Skeletal muscle satellite cell (primary cell): Measurements from ENCODE around the gene GUCY1A2.
"Not testable (repeated sequence)": the region's sequence is repeated elsewhere in the genome, so short reads cannot be mapped to it uniquely, and the experiment has no call there.

Experiments used
- H3K27me3 ChIP-seq: 2 replicates; pipeline ENCODE4 v1.7.0; 2013; ENCODE audit warnings: low read length; ENCODE audit not compliant: control insufficient read depth, insufficient read depth
- H3K36me3 ChIP-seq: 2 replicates; pipeline ENCODE4 v1.7.0; 2013; ENCODE audit warnings: mild to moderate bottlenecking, control low read depth, low read length; ENCODE audit not compliant: insufficient read depth
- H3K4me1 ChIP-seq: 2 replicates; pipeline ENCODE4 v1.7.0; 2013; ENCODE audit warnings: low read length; ENCODE audit not compliant: control insufficient read depth, insufficient read depth
- H3K4me2 ChIP-seq: 2 replicates; pipeline ENCODE4 v1.7.0; 2013; ENCODE audit warnings: mild to moderate bottlenecking, low read length
- H3K4me3 ChIP-seq: 2 replicates; pipeline ENCODE4 v1.7.0; 2013; ENCODE audit warnings: low read length
- H3K9ac ChIP-seq: 2 replicates; pipeline ENCODE4 v1.7.0; 2013; ENCODE audit warnings: mild to moderate bottlenecking, low read depth, low read length, moderate library complexity
- H3K9me3 ChIP-seq: replicated peaks from 2 replicates; pipeline ENCODE4 v1.7.0; 2013; ENCODE audit warnings: mild to moderate bottlenecking, control low read depth, low read length

Gene GUCY1A2

DNA sequence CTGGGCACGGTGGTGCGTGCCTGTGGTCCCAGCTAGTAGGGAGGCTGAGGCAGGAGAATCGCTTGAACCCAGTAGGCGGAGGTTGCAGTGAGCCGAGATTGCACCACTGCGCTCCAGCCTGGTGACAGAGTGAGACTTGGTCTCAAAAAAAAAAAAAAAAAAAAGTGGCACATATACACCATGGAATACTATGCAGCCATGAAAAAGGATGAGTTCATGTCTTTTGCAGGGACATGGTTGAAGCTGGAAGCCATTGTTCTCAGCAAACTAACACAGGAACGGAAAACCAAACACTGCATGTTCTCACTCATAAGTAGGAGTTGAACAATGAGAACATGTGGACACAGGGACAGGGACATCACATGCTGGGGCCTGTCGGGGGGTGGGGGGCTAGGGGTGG, 241.0 kb downstream of the GUCY1A2 start:
- H3K27me3 ChIP-seq, H3K9ac ChIP-seq, H3K4me1 ChIP-seq, H3K4me3 ChIP-seq, H3K36me3 ChIP-seq, H3K9me3 ChIP-seq, H3K4me2 ChIP-seq: not testable (repeated sequence)

- H3K9ac ChIP-seq: no peak overlapping the region
Observed at GRCh38 chr11:106770489-106771085, 247.7 kb downstream of the GUCY1A2 start.

GRCh38 chr11:106765469-106766258, 252.6 kb downstream of the GUCY1A2 start:
- no peaks in the 10 kb centered on the region for H3K4me1 ChIP-seq
- no peak overlapping the region for H3K4me3 ChIP-seq
- no peaks in the 10 kb centered on the region for H3K36me3 ChIP-seq
- H3K9ac ChIP-seq: no peak overlapping the region
- H3K9me3 ChIP-seq: no peaks in the 10 kb centered on the region
- H3K27me3 ChIP-seq: no peaks in the 10 kb centered on the region
- H3K4me2 ChIP-seq: no peak overlapping the region

More at GRCh38 chr11:106770489-106771085, 247.7 kb downstream of the GUCY1A2 start:
- Histone ChIP-seq H3K27me3 (no peaks in the 10 kb centered on the region), H3K4me3 (no peak overlapping the region), H3K4me2 (no peak overlapping the region), H3K4me1 (no peaks in the 10 kb centered on the region), H3K9me3 (no peaks in the 10 kb centered on the region), H3K36me3 (no peaks in the 10 kb centered on the region)

DNA sequence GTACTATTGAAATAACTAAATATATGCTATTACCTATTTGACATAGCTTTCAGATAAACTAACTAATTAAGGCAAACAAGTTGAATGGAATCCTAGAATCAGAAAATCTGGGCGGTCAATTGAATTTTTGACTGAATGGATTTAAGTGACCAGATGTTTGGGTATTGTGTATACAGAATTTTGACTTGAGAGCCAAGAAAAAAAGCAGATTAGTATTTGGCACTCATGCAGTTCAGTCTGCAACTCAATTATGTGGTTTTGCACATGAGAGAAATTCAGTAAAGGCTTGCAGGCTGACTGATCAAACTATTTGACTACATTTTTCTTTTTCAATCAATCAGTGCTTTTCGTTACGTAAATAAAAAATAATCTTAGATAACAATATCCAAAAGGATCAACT, 254.8 kb downstream of the GUCY1A2 start:
- Histone ChIP-seq H3K4me2 (no peak overlapping the region), H3K9ac (no peak overlapping the region), H3K4me3 (no peak overlapping the region), H3K4me1 (no peaks in the 10 kb centered on the region), H3K36me3 (no peaks in the 10 kb centered on the region), H3K27me3 (no peaks in the 10 kb centered on the region), H3K9me3 (no peaks in the 10 kb centered on the region)

DNA sequence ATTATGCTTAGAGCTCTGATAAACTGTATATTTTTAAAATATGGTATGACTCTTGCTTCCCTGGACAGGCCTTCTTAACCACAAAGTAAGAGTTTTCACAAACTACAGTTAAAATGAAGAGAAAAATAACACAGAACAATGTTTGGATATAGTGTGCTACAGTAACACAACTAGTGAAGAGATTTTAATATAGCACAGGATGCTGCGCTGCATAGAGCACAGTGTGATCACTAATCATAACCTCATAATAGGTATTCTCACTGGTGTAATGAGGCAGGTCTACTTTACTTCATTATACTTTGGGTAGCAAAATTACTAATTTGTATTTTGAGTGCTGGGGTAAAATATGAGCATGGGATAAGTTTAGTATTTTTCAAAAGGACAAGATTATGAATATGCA, 256.5 kb downstream of the GUCY1A2 start:
- Histone ChIP-seq H3K9ac (no peak overlapping the region), H3K4me3 (no peak overlapping the region), H3K27me3 (no peaks in the 10 kb centered on the region), H3K36me3 (no peaks in the 10 kb centered on the region), H3K4me2 (no peak overlapping the region), H3K9me3 (no peaks in the 10 kb centered on the region), H3K4me1 (no peaks in the 10 kb centered on the region)

DNA sequence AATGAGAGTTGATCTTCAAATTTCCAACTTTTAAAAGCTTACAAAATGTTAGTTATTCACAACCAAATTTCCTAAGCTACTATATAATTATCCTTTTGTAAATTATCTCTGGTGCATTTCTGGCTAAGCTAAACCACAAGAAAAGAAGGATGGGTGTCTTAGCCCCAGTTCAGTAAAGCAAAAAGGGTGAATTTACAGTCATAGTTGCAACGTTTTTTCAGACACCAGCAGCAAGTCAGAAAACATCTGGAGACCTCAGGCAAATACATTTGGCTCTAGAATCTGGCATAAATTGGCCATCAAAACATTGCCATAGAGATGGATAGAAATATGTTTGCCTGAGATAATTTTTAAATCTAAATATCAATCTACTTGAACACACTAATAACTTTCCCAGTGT, 257.0 kb downstream of the GUCY1A2 start:
- Histone ChIP-seq H3K4me1 (no peaks in the 10 kb centered on the region), H3K9me3 (no peaks in the 10 kb centered on the region), H3K4me2 (no peak overlapping the region), H3K9ac (no peak overlapping the region), H3K27me3 (no peaks in the 10 kb centered on the region), H3K4me3 (no peak overlapping the region), H3K36me3 (no peaks in the 10 kb centered on the region)

- Histone ChIP-seq H3K36me3 (no peaks in the 10 kb centered on the region), H3K9me3 (no peaks in the 10 kb centered on the region), H3K4me1 (no peaks in the 10 kb centered on the region), H3K4me2 (no peak overlapping the region), H3K4me3 (no peak overlapping the region), H3K27me3 (no peaks in the 10 kb centered on the region), H3K9ac (no peak overlapping the region)
Observed at GRCh38 chr11:106748059-106748458, 270.2 kb downstream of the GUCY1A2 start.

DNA sequence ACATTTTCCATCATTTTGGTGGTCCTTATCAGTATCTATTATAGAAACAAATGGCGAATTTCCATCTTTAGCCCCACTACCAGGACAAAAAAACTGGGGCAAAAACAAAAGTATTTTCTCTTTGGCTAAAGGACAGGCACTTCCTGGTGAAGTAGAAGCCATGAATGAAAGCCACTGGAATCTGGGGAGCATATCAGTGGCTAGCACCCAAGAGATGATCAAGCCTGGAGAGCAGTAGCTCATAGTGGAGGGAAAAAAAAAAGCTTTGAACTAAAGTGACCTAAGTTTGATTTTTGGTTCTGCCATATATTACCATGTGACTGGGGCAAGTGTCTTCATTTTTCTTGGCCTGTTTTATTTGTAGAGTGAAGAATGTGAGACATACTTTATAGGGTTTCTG, 272.3 kb downstream of the GUCY1A2 start:
- Histone ChIP-seq H3K4me1 (no peaks in the 10 kb centered on the region), H3K36me3 (no peaks in the 10 kb centered on the region), H3K9ac (no peak overlapping the region), H3K4me2 (no peak overlapping the region), H3K27me3 (no peaks in the 10 kb centered on the region), H3K4me3 (no peak overlapping the region), H3K9me3 (no peaks in the 10 kb centered on the region)

GRCh38 chr11:106733635-106734034, 284.6 kb downstream of the GUCY1A2 start:
- H3K27me3 ChIP-seq: no peaks in the 10 kb centered on the region
- no peak overlapping the region for H3K4me3 ChIP-seq
- no peak overlapping the region for H3K4me2 ChIP-seq
- H3K9ac ChIP-seq: no peak overlapping the region
- no peaks in the 10 kb centered on the region for H3K9me3 ChIP-seq
- no peaks in the 10 kb centered on the region for H3K36me3 ChIP-seq
- no peaks in the 10 kb centered on the region for H3K4me1 ChIP-seq

GRCh38 chr11:106728859-106729258, 289.4 kb downstream of the GUCY1A2 start:
- H3K4me3 ChIP-seq: no peak overlapping the region

GRCh38 chr11:106728379-106728778, 289.9 kb downstream of the GUCY1A2 start:
- no peaks in the 10 kb centered on the region for H3K27me3 ChIP-seq
- no peaks in the 10 kb centered on the region for H3K4me1 ChIP-seq
- no peaks in the 10 kb centered on the region for H3K36me3 ChIP-seq
- no peak overlapping the region for H3K4me3 ChIP-seq
- no peaks in the 10 kb centered on the region for H3K9me3 ChIP-seq
- no peak overlapping the region for H3K4me2 ChIP-seq
- H3K9ac ChIP-seq: no peak overlapping the region

More at GRCh38 chr11:106728859-106729258, 289.4 kb downstream of the GUCY1A2 start:
- H3K9ac ChIP-seq: no peak overlapping the region
- no peaks in the 10 kb centered on the region for H3K4me1 ChIP-seq
- H3K4me2 ChIP-seq: no peak overlapping the region
- no peaks in the 10 kb centered on the region for H3K36me3 ChIP-seq
- no peaks in the 10 kb centered on the region for H3K27me3 ChIP-seq
- H3K9me3 ChIP-seq: no peaks in the 10 kb centered on the region

DNA sequence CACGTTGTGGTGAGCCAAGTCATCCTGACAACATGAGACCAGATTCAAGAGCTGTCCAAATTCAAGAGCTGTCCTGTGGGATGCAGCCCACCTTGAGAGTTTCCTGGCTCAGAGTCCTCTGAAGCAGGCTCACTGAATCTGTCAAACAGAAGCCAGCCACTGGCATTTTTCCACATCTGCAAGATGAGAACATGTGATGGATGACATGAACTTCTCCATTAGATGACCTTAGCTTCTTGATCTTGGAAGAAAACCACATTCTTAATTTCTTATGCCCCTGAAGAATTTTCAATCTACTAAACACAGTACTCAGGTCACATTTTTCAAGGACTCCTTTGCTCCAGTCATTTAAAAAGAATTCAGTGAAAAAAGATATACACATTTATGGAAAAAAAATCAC, 291.0 kb downstream of the GUCY1A2 start:
- Histone ChIP-seq H3K36me3 (no peaks in the 10 kb centered on the region), H3K9me3 (no peaks in the 10 kb centered on the region), H3K27me3 (no peaks in the 10 kb centered on the region), H3K9ac (no peak overlapping the region), H3K4me3 (no peak overlapping the region), H3K4me2 (no peak overlapping the region), H3K4me1 (no peaks in the 10 kb centered on the region)
